MV-4-11 (cell line): ENCODE measurements around the gene MAP7.
A peak's percentile ranks its signal among the peaks of the same experiment; 100 is the strongest.

Source experiments
- DNase-seq: peaks from one replicate; lab custom pipeline; 2025; lab: John Stamatoyannopoulos, UW

MAP7 gene

DNA sequence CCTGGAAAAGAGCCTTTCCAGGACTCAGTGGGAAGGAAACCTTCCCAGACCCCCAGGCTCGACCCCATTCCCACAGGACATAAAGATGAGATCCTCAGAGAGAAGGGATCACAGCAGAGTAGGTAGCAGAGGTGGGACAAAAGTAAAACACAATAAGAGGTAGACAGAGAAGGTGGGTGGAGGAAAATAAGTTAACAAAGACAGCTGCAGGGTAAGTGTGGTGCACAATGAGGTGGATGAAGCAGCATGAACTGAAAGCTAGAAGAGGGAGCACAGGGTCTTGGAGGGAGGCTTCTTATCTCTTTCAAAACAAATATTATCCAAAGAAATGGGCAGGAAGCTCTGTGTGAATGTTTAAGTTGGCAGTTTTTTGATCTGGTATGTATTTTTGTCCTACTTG, 14.0 kb upstream of the MAP7 start:
- no peak for DNase-seq

DNA sequence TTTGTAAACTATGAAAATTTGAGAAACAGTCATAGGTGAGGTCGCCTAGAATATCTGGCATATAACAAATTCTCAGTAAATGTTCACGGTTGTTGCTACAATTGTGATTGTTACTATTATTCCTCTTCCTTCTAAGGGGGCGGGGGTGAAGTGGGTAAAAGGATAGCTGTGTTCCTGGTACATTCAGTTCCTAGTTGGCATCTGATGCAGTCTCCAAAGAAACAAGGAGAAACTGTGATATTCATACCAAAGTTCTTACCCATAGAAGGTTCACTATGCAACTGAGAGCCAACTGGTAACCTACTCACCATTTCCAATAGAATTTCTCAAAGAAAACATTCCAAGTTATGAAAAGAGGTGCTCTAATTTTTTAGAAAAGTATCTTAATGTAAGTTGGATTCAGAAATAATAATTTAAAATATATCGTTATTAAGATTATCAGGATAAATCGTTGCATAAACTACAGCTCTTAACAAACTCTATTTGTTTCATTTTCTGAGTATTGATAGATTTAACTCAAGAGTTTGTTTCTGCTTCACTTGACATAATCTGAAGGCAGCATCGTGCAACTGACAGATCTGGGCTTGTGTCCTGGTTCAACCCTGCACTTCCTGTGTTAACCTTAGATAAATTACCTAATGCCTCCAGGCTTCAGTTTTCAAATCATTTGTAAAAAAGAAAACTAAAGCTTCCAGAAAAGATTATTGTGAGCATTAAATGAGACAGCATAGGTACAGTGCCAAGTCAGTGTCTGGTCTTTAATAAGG, 13.3 kb upstream of the MAP7 start:
- DNase-seq, result no peak

DNA sequence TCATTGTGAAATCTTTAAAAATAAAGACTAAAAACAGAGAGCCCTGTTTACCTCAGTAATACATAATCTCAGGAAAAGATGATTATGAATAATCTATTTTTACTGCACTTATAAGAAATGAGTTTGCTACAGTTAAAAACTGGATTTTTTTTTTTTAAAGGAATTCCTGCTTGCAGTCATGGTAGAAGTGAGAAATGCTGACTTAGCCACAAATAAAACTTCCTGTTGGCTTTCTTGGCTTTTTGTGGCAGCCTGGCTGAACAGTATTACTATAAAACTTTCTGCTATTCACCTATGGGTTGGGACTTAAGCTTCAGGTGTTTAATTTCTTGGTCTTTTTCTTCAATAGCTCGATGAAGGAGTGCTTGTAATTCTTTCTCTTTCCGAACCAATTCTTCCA, 12.0 kb upstream of the MAP7 start:
- no peak for DNase-seq

DNA sequence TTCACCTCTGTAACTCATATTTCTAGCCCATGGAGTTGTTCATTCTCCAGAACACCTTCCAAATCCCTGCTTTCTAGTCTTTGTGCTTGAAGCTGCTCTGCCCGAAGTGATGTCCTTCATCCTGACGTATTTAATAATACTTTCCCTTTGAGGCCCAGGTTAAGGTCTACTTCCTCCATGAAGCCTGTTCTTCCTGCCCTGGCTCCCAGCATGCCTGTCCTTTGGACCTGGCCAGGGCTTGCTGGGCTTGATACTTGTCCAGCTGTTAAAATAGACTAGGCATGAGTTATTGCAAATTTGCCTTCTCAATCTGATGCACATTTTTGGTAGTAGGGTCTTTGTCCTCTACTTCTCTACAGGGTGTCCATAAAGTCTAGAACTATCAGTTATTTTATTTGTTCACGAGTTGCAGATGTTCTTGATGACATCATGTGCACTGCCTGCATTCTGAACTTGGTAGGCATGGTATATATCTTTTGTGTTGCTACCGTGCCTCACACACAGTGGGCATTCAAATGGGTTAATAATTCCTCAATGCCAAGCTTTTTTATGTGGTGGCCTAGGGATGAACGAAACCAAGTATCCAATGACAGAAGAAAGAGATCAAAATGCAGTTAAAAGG, 3.1 kb upstream of the MAP7 start:
- DNase-seq, result no peak

DNA sequence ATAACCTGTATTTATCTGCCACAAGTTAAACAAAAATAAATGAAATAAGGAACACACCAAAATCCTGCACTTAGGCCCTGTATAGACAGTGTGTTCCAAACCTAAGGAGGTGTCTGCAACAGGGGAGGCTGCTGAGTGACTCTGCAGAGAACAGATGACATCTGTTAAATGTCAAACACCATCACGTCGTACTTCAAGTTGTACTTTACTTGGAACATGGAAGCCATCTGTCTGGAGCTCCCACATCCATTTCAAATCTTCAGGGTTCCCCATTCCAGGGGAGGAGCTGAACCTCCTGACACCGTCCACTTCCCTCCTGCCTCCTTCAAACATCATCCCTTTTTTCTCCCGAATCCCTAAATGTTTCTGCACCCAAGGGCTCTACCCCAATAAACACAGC, 1.8 kb upstream of the MAP7 start:
- no peak for DNase-seq

DNA sequence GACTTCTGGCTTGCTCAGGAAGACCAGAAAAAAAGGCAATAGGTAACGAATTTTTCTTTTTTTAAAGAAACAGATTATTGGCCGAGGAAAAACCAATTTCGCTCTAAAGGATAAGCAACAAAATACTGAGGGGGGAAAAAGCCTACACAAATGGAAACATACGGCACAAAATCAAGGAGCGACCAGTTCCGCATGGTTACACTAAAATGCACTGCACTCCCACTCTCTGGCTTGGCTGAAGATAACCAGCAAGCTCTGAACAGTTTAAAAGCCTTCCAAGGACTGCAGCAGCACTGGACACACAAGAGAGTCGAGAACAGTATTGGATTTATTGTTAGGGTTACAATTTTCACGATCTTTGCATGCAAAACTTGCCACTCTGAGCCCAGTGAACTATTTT, 881 bp upstream of the MAP7 start:
- DNase-seq, result no peak

DNA sequence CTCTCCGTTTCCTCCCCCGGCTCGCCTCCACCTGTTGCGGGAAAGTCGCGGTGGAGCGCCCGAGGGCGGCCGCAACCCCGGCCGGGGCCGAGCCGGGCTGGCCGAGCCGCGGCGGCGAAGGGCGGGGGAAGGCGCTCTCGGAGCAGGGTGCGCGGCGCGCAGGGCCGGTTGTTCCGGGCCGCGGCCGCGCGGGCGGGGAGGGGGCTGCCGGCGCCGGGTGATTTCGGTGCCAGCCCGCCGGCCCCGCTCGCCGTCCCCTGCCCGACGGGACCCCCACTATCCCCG, 235 bp downstream of the MAP7 start:
- DNase-seq, result no peak

DNA sequence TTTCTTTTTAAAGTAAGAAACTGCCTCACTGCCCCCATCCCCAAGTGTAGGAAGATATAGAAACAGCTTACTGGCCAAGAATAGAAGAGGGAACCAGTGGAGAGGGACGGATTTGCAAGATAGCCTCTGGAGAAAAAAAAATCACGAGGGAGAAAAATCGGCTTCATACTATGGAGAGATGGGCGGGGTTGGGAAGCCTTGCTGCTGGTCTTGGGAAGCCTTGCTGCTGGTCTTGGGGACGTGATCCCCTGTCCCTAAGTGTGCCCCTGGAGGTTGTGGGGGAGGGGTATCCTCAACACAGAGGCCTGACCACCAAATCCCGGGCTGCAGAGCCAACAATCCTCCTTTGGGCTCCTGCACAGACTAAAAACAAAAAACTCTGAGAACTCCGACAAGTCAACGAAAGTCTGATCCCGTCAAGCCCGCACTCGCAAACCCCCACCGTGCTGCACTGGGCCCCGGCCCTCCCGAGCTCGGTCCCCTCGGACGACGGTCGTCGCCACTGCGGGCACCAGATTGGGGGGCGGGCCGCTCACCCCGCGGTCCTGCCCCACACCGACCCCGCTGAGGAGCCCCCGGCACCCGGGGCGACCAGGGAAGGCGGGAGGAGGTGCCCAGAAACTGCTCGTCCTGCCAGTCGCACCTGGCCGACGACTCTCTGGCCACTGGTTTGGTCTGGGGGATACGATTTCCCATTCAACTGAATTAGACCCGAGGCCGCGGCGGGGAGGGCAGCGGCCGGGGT, 750 bp downstream of the MAP7 start:
- no peak for DNase-seq

DNA sequence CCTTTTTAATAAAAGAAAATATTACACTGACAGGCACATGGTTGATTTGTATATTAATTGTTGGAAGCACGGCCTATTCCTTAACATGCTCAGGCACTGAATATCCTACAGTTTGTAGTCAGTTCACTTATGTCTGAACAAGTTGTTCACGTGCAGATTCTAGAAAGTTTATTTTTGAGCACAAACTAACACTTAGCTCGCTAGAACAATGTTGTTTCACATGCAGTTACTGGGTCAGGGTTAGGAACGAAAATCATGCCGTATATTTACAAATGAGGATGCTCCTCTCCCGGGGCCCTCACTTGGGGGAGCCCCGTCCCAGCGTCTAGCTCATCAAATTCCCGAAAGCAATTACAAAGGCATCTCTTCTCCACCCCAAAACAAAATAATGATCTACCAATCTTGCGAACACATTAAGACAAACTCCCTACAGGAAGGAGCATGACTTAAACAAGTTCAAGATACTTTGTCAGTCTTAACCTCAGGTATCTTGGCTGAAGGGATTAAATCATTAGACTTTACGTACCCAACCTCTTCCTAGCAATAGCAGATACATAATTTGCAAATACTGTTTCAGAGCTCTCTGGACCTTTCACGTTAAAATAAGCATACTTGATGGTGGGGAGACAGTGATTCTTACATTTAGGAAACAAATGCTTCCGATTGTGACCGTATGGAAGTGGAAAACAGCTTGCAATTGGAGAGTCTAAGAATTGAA, 1.5 kb downstream of the MAP7 start:
- no peak for DNase-seq

DNA sequence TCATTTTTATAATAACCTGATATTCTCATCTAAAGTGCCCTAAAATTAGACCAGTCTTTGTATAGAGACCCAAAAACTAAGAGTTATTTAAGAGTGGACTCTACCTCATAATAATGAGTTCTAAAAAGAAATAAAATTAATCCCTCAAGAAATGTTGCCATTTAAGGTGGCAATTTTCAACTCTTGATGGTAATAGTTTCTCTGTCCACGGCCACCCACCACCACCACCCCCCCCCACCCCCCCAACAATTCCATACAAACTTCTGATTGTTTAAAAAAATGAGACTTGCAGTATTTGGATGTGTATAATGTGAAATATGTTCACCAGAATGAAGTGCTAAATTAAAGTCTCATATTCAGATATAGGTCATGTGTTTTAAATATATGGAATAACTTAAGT, 2.4 kb downstream of the MAP7 start:
- no peak for DNase-seq

DNA sequence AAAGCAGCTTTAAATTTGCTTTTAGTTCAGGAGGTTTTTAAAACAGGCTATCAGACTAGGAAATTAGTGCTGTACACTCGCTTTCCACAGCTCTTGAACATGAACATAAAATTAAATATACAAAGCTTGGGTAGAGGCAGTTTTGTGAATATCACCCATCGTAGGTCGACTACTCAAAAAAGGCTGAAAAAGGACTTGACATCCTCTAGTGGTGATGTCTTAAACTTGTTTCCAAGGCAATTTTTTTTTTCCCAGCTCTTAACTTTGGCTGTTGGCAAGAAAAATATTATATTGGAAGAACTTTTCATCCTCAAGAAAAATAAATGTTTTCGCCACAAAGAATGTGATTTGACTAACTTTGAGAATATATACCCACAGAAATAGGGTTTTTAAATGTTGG, 2.9 kb downstream of the MAP7 start:
- DNase-seq, result peak; percentile 41

DNA sequence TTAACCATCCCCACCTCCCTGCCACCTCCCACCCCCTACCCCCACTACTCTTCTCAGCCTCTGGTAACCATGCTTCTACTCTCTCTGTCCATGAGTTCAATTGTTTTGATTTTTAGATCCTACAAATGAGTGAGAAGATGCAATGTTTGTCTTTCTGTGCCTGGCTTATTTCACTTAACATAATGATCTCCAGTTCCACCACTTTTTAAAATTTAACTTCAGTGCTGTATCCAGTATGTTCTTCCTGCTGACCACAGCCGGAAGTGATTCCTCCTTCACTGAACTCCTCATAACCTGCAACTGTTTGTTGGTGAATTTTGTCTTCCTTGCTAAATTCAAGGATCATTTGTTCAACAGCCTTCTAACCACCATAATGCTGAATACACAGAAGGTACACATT, 3.9 kb downstream of the MAP7 start:
- DNase-seq, result no peak

DNA sequence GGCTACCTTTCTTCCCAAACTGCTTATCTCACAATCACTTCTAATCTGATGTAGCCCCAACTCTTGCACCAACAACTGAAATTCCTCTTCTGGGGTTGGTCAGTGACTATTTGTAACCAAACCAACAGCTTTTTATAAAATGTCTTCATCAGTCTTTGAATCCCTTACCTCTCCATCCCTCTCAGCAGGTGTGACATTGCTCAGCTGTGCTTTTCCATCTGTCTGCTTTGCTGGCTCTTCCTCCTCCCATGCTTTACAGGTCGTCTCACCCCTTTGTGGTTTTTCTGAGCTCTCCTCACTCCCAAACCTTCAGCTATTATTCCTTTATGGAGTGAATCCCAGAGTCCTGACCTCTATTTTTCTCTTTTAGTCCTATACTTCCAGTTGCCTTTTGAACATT, 5.9 kb downstream of the MAP7 start:
- no peak for DNase-seq

DNA sequence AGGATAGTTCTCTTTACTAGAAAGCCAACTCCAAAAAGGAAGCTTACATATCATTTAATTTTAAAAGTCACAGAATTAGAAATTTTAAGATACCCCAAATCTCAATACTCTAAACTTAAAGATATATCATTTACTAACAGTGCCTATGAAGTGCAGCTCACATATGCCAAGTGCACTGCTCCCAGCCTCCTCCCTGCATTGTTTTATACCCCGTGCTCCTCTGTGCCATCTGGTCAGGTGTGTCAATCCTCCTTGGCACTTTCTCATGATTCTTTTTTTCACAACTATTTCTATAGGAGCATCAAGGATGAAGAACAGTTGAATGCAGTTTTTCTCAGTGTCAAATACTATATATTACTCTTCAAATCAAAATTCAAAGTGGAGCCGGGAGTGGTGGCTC, 8.8 kb downstream of the MAP7 start:
- DNase-seq, result no peak

DNA sequence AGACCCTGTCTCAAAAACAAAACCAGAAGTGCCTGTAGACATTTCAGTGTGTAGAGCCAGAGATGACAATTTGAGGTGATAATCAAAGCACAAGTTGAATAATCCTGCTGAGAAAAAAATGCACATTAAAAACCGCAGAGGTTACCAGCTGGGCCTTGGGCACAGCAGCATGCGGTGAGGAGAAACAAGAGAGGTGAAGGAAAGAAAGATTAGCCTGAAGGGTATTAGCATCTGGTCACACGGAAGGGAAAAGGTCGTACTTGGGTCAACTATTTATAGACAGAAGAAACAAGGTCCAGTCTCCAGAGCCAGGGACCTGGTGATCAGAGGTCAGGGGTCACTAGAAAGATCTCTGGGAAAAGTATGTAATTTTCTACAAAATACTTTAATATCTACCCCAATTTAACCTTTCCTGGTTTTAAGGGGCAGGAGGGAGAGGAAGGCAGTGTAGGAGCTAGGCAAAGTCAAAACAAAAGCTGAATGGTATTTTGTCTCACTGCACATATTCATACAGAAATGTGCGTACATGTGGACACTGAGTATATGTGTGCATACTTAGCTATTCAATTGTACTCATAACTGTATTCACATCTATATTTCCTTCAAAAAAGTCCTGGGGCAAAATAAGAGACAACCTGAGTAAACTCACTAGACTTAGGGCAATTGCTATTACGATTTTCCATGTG, 10.1 kb downstream of the MAP7 start:
- no peak for DNase-seq

DNA sequence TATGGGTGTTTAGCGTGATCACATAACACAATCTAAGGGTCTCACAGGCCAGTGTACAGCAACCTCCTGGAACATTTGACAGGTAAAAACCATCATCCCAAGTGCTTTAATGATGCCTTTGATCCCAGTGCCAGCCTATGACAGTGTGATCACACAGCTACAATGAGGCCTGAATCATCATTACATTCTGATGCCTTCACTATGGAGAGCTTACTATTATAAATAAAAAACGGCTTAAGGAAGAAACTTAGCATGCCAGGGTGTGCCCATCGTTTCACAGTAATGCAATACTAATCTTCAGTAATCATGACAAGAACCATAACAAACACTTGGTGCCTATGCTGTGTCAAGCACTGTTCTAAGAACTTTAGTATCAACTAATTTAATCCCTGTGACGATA, 11.4 kb downstream of the MAP7 start:
- no peak for DNase-seq

DNA sequence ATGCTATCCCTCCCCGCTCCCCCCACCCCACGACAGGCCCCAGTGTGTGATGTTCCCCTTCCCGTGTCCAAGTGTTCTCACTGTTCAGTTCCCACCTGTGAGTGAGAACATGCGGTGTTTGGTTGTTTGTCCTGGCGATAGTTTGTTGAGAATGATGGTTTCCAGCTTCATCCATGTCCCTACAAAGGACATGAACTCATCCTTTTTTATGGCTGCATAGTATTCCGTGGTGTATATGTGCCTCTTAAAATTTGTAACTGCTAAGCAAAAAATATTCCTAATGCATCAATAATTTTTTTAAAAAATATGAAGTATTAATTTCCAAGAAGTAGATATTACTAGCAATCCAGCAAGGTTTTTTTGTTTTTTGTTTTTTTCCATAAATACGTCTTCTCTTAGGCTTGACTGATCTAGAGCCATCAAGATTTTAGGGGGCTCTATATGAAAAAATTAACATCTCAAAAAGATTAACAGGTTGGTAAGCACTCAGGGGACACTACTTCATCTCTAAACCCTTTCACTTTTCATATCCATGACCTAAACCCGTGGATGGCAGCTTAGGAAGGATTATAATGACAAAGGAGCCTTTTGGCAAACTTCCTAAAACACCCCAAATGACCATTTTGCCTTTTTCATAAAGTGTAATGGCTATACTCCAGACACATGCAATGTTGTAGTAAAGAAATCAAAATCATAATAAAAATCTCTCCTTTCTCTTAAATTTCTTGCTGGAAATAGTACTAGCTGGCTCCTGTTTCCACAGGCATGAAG, 14.2 kb downstream of the MAP7 start:
- no peak for DNase-seq

DNA sequence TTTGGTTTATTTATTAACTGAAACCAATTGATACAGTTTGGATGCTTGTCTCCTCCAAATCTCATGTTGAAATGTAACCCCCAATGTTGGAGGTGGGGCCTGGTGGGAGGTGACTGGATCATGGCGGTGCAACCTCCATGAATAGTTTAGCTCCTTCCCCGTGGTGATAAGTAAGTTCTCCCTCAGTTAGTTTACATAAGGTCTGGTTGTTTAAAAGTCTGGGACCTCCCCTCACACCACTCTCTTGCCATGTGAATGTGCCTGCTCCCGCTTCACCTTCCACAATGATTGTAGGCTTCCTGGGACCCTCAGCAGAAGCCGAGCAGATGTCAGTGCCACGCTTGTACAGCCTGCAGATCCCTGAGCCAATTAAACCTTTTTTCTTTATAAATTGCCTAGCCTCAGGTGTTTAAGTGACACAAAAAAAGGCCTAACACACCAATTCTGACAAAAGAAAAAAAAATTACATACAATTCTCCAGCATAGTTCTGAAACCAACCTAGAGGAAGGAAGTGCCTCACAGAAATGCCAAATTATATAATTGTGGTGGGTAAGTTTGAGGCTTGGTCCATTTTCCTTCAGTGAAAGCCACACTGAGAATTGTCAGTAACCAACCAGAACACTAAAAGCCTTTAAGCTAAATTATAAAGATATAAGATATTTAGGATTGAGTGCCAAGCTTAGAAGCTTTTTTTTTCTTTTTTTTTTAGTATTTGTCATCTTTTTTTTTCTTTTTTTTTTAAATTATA, 15.0 kb downstream of the MAP7 start:
- DNase-seq, result no peak

DNA sequence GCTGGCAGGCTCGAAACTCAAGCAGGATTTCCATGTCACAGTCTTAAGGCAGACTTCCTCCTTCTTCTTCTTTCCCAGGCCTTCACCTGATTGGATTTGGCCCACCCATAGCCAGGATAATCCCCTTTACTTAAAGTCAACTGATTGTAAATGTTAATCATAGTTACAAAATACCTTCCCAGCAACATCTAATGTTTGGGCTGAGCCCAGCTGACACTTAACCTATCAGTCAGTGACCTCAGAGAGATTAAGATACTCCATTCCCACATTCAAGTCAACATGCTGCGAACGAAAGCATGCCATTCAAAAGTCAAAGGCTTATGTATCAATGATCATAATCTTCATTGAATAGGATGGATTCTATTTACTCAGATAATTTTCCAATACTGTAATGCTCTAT, 16.0 kb downstream of the MAP7 start:
- DNase-seq, result no peak

DNA sequence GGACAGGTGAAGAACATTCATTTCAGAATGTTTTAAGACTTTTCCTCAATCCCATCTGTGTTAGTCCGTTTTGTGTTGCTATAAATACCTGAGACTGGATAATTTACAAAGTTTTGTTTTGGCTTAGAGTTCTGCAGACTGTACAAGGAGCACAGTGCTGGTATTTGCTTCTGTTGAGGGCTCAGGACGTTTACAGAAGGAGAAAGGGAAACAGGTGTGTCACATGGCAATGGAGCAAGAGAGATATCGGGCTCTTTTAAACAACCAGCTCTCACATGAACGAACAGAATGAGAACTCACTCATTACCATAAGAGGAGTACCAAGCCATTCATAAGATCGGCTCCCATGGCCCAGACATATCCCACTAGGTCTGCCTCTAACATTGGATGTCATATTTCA, 16.7 kb downstream of the MAP7 start:
- no peak for DNase-seq

DNA sequence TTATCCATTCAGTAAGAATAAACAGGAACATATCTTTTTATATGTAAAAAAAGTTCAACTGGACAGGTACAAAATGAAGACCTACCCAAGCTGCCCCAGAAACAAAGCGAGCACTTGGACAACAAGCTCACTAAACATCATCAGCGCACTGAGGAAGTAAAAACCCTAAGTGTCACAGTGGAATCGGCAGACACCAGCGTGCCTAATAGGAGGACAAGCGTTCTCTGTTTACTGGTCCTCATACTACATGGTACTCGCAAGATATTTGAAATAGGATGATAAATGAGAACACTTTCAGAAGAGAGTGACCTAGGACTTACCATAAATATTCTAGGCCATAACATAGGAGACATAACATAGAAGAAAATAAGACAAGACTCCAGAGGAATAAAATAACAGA, 18.2 kb downstream of the MAP7 start:
- no peak for DNase-seq
